GM12801 (cell line): Measurements from ENCODE around the gene STK39.

Experiments
- CTCF ChIP-seq: IDR thresholded peaks from one replicate; pipeline ENCODE4 v1.5.1; 2011; ENCODE audit warnings: control low read depth; ENCODE audit not compliant: insufficient read length; ENCODE audit errors: extremely low read depth

STK39 gene

DNA sequence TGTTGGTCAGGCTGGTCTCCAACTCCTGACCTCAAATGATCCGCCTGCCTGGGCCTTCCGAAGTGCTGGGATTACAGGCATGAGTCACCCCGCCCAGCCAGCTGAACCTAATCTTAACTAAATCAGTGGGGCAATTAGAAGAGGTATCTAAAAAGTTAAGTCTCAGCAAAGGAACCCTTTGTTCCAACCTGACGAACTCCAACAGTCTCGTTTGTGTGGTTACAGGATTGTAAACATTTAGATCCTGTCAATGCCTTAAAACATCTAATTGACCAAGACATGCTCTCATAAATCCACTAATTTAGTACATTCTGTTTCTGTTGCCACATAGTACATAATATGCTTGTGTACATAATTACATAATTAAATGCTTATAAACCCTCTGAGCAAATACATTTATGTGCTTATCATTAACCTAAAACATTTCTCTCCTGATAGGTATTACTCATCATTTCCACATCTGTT lies 31.1 kb upstream of the STK39 start:
- no peak for TF ChIP-seq CTCF

DNA sequence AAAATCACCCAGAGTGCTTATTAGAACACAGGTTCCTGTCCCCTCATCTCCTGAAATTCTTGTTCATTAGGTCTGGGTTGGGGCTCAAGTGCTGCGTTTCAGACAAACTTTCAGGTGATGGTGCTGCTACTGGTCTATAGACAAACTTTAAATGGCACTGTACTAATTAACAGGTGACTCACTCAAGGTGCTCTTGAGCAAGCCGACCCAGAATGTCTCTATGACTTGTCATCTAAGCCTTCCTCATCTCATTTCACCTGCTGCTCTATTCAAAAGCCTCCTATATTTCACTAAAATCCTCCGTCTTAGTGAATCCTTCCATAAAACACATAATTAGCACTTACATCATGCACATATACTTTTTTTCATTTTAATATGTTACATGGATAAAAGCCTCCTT lies 29.9 kb upstream of the STK39 start:
- TF ChIP-seq CTCF: no peak

DNA sequence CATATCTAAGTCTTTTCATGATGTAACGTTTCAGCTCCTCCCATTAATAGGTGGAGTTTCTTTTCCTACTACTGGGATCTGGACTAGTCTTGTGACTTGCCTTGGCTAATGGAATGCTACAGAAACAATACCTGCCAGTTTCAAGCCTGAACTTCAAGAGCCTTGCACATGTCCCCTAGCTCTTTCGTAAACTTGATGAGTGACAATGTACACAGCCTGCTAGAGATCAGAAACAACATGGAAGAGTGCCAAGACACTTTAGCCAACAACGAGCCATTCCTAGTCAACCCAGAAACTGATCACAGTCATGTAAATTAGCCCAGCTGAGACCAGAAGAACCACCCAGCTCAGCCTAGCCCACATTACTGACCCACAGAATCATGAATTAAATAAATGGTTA lies 24.8 kb upstream of the STK39 start:
- TF ChIP-seq CTCF: no peak

DNA sequence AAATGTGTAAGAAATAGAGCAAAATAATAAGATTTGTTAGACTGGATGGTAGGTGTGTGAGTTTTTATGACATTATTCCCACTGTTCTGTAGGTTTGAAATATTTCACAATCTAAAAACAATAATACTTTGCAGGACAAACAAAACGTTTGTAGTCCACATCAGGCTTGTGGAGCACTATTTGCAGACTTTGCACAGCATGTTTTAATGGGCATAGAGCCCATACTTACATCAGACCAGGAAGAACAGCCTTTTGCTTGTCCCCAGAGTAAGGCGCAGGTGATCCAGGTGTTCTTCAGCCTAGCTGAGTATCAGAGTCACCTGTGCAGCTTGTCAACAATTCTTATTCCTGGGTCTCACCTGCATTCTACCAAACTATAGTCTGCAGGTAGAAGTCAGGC lies 9.1 kb upstream of the STK39 start:
- TF ChIP-seq CTCF: no peak

GRCh38 chr2:168255866-168256265 lies 8.5 kb upstream of the STK39 start:
- TF ChIP-seq CTCF: no peak

DNA sequence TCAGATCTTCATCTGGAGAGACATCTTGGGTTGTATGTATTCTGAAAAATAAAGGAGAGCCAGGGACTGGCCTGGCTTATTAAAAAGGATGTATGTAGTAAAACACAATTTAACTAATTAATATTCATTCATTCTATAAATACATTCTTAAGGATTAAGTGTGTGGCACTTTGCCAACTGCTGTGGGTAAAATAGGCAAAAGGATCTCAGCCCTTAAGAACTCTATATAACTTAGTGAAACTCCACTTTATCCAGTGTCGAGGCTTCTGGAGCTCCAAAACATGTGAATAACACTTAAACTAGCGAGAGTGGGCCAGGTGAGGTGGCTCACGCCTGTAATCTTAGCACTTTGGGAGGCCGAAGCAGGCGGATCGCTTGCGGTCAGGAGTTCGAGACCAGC lies 7.7 kb upstream of the STK39 start:
- no peak for TF ChIP-seq CTCF

DNA sequence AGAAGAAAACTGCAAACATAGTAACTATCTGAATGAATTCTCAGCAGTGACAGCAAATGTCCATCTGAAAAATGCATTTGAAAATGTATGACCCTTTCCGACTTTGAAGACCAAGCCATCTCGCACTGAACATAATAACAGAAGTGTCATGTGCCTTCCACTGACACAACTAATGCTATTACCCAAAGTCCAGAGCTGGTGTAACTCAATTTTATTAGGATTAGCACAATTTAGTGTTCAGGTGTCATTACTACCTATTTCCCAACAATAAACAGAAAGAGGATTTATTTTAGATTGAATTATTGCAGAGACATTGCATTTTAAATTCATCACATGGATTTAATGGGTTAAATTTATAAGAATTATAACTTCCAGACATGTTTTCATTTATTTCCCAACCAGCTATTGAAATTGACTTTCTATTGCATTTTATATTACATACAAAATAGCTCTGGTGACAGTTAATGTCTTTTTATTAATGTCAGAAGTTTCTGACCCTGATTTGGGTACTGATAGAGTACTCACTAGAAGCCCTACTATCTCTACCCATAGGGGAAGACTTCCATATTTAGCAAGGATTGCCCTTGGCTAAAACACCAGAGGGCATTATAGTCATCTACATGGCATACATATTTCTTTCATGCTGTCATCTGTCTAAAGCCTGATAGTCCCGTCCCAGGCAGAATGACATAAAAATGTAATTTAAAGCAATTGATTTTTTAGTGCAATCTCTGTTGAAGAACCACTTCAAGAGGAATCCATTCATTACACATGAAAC lies 7.0 kb upstream of the STK39 start:
- no peak for TF ChIP-seq CTCF
